ENCODE results near the gene ARHGAP9. TPM values are rescaled to one million over a fixed set of nuclear protein-coding genes. Genes with fewer than 3 reads are reported as not detected.

The ARHGAP9 gene
- total RNA-seq, 1 experiment from 2014 or later: not detected

- H2AFZ ChIP-seq: no peak overlapping the region
- BruUV-seq (replicated peaks): no TSS peak
- no peaks in the 10 kb centered on the region for H3F3A ChIP-seq (ENCODE audit: insufficient read depth, low read depth)
- TF ChIP-seq CTCF (conservative IDR thresholded peaks at IDR 0.05): no peak
- TF ChIP-seq EZH2 (IDR thresholded peaks at IDR 0.05; ENCODE audit: low read depth): no peak
- no peaks in the 10 kb centered on the region for H3K79me2 ChIP-seq (ENCODE audit: low read depth)
- no peak overlapping the region for H3K27ac ChIP-seq
- intact Hi-C loops (cut with micrococcal nuclease; ENCODE audit: unreplicated experiment): loop anchor here (5.0 kb wide), 1 partner anchor 171 kb away; the partner anchor contains the start of gene B4GALNT1
- peak overlapping the region; percentile 57; the same call in 1 of the 2 replicates for H3K4me3 ChIP-seq
- no peaks in the 10 kb centered on the region for H3K9me2 ChIP-seq (ENCODE audit: insufficient read depth)
- no peaks in the 10 kb centered on the region for H3K9me3 ChIP-seq (ENCODE audit: insufficient read depth, low read depth)
- CTCF ChIA-PET: interaction anchor here (1.0 kb wide), 1 partner anchor 195 kb away, joined by 4 read pairs; no protein-coding TSS in a partner anchor
- no peak for DNase-seq
- no peaks in the 10 kb centered on the region for H4K20me1 ChIP-seq (ENCODE audit: insufficient read depth)
- POLR2A ChIA-PET (ENCODE audit: unreplicated experiment): no interaction called here
- H3K36me3 ChIP-seq (ENCODE audit: low read depth): no peaks in the 10 kb centered on the region
- H3K4me2 ChIP-seq: peak overlapping the region; percentile 99
- H3K4me1 ChIP-seq (replicated peaks; ENCODE audit: insufficient read depth): peaks cover 36% of the 10 kb centered on the region
- peaks cover 46% of the 10 kb centered on the region for H3K27me3 ChIP-seq (ENCODE audit: insufficient read depth, low read depth)
These were observed 18.8 kb downstream of the ARHGAP9 start for GRCh38 chr12:57460841-57461275.

- Histone ChIP-seq H4K20me1 (ENCODE audit: insufficient read depth) (no peaks in the 10 kb centered on the region), H3K4me1 (replicated peaks; ENCODE audit: insufficient read depth) (peaks cover 40% of the 10 kb centered on the region), H3K4me2 (peak overlapping the region; percentile 99), H3K79me2 (ENCODE audit: low read depth) (no peaks in the 10 kb centered on the region), H3K27ac (no peak overlapping the region), H3F3A (ENCODE audit: insufficient read depth, low read depth) (no peaks in the 10 kb centered on the region), H3K9me2 (ENCODE audit: insufficient read depth) (no peaks in the 10 kb centered on the region), H3K4me3 (peak overlapping the region; percentile 73; the same call in 1 of the 2 replicates), H3K9me3 (ENCODE audit: insufficient read depth, low read depth) (no peaks in the 10 kb centered on the region), H3K36me3 (ENCODE audit: low read depth) (no peaks in the 10 kb centered on the region), H3K27me3 (ENCODE audit: insufficient read depth, low read depth) (peaks cover 42% of the 10 kb centered on the region), H2AFZ (no peak overlapping the region)
- intact Hi-C loops (cut with micrococcal nuclease; ENCODE audit: unreplicated experiment): loop anchor here (5.0 kb wide), 1 partner anchor 172 kb away; the partner anchor contains the start of gene B4GALNT1
- POLR2A ChIA-PET (ENCODE audit: unreplicated experiment): no interaction called here
- TF ChIP-seq EZH2 (IDR thresholded peaks at IDR 0.05; ENCODE audit: low read depth) (no peak), CTCF (conservative IDR thresholded peaks at IDR 0.05) (no peak)
- CTCF ChIA-PET: interaction anchor here (1.0 kb wide), 1 partner anchor 195 kb away, joined by 4 read pairs; no protein-coding TSS in a partner anchor
- BruUV-seq (replicated peaks): no TSS peak
- DNase-seq: no peak
These were observed 19.2 kb downstream of the ARHGAP9 start for GRCh38 chr12:57460468-57460784.

GRCh38 chr12:57459750-57460467 lies 19.8 kb downstream of the ARHGAP9 start, which contains the start of gene GLI1:
GLI1 (plus strand) TSS chr12:57459785; CDS start chr12:57463692, 3,907 bp downstream.
- intact Hi-C loops (cut with micrococcal nuclease; ENCODE audit: unreplicated experiment): loop anchor here (5.0 to 10.0 kb wide), 2 partner anchors 172 to 445 kb away; partner anchors contain the start of gene B4GALNT1
- ChIA-PET CTCF (interaction anchor here (1.2 kb wide), 1 partner anchor 280 kb away, joined by 3 read pairs; no protein-coding TSS in a partner anchor), POLR2A (ENCODE audit: unreplicated experiment) (interaction anchor here (0.6 kb wide), 1 partner anchor 26 kb away, joined by 4 read pairs; no protein-coding TSS in a partner anchor)

More at GRCh38 chr12:57459750-57460467, 19.8 kb downstream of the ARHGAP9 start, which contains the start of gene GLI1:
- Histone ChIP-seq H3K79me2 (ENCODE audit: low read depth) (no peaks in the 10 kb centered on the region), H3K4me2 (peak within 1 kb of the TSS; percentile 99), H3F3A (ENCODE audit: insufficient read depth, low read depth) (no peaks in the 10 kb centered on the region), H3K4me1 (replicated peaks; ENCODE audit: insufficient read depth) (peaks cover 45% of the 10 kb centered on the region), H3K27me3 (ENCODE audit: insufficient read depth, low read depth) (peaks cover 37% of the 10 kb centered on the region), H4K20me1 (ENCODE audit: insufficient read depth) (no peaks in the 10 kb centered on the region), H3K9me3 (ENCODE audit: insufficient read depth, low read depth) (no peaks in the 10 kb centered on the region), H3K27ac (peak within 1 kb of the TSS; percentile 70), H3K4me3 (peak within 1 kb of the TSS; percentile 73), H3K36me3 (ENCODE audit: low read depth) (no peaks in the 10 kb centered on the region), H2AFZ (peak within 1 kb of the TSS; percentile 89), H3K9me2 (ENCODE audit: insufficient read depth) (no peaks in the 10 kb centered on the region)
- TF ChIP-seq EZH2 (IDR thresholded peaks at IDR 0.05; ENCODE audit: low read depth) (no peak), CTCF (conservative IDR thresholded peaks at IDR 0.05) (no peak)
- BruUV-seq (replicated peaks): no TSS peak
- no peak for DNase-seq
